HEK293 (cell line): ENCODE results near the gene LUC7L2.

ENCODE experiments used
- CTCF ChIA-PET: fragments of 350-600 bp; formaldehyde crosslinking; extraction: SDS; loops from one replicate; lab custom pipeline; 2021; ENCODE audit warnings: antibody characterized with exemption; lab: Yijun Ruan, JAX
- POLR2A ChIA-PET: fragments of 300-600 bp; formaldehyde crosslinking; extraction: SDS; loops from one replicate; lab custom pipeline; 2020; ENCODE audit warnings: antibody characterized with exemption, inconsistent platforms; lab: Yijun Ruan, JAX
- H3K27ac ChIP-seq: fragments of 200-500 bp; sonication (Bioruptor generic); 2 replicates; pipeline ENCODE4 v1.5.1; 2014; ENCODE audit warnings: low read depth, low read length, control low read depth, inconsistent platforms; ENCODE audit errors: extremely low read depth
- H3K36me3 ChIP-seq, 2 experiments: fragments of 200-500 bp in 1 of 2; sonication (Bioruptor generic) in 1 of 2; 1 replicate in 1 of 2; 2 replicates in 1 of 2; pipeline ENCODE4 v1.5.1; 2014 to 2017; ENCODE audit warnings: inconsistent platforms in 2 of 2, low read length in 2 of 2; ENCODE audit not compliant: control insufficient read depth in 2 of 2, insufficient read depth in 1 of 2
- H3K4me1 ChIP-seq: fragments of 200-500 bp; sonication (Bioruptor generic); 2 replicates; pipeline ENCODE4 v1.5.1; 2014; ENCODE audit warnings: mild to moderate bottlenecking, low read length, inconsistent platforms; ENCODE audit not compliant: control insufficient read depth, insufficient read depth
- H3K4me3 ChIP-seq: 2 replicates; pipeline ENCODE4 v1.5.1; 2011; ENCODE audit warnings: low read depth, mild to moderate bottlenecking, control low read depth, low read length, moderate library complexity
- H3K9me3 ChIP-seq: fragments of 200-500 bp; sonication (Bioruptor generic); 2 replicates; pipeline ENCODE4 v1.5.1; 2014; ENCODE audit warnings: low read depth, low read length, inconsistent platforms; ENCODE audit not compliant: control insufficient read depth, insufficient read depth
- CTCF ChIP-seq: fragments of 450-650 bp; formaldehyde crosslinking; IDR thresholded peaks from 2 replicates; pipeline ENCODE4 v1.5.1; 2016; ENCODE audit warnings: missing biosample characterization, missing genetic modification characterization
- EGR2 ChIP-seq: fragments of 450-650 bp; formaldehyde crosslinking; IDR thresholded peaks from 2 replicates; pipeline ENCODE4 v1.5.1; 2016; ENCODE audit warnings: low read depth, missing biosample characterization, missing genetic modification characterization
- GLIS1 ChIP-seq: fragments of 450-650 bp; formaldehyde crosslinking; IDR thresholded peaks from 2 replicates; pipeline ENCODE4 v1.5.1; 2016; ENCODE audit warnings: missing biosample characterization, missing genetic modification characterization
- ZBTB21 ChIP-seq: fragments of 450-650 bp; formaldehyde crosslinking; IDR thresholded peaks from 2 replicates; pipeline ENCODE4 v1.5.1; 2017; ENCODE audit warnings: missing biosample characterization, missing genetic modification characterization
- ZNF19 ChIP-seq: fragments of 450-650 bp; formaldehyde crosslinking; IDR thresholded peaks from 2 replicates; pipeline ENCODE4; 2016; ENCODE audit warnings: missing biosample characterization, missing genetic modification characterization, low read depth
- ZNF211 ChIP-seq: fragments of 450-650 bp; formaldehyde crosslinking; IDR thresholded peaks from 2 replicates; pipeline ENCODE4 v1.5.1; 2016; ENCODE audit warnings: low read depth, missing biosample characterization, missing genetic modification characterization
- ZNF214 ChIP-seq: fragments of 450-650 bp; formaldehyde crosslinking; IDR thresholded peaks from 2 replicates; pipeline ENCODE4 v1.5.1; 2017; ENCODE audit warnings: missing biosample characterization, mild to moderate bottlenecking, missing genetic modification characterization, borderline replicate concordance
- ZNF266 ChIP-seq: fragments of 450-650 bp; formaldehyde crosslinking; IDR thresholded peaks from 2 replicates; pipeline ENCODE4 v1.5.1; 2016; ENCODE audit warnings: missing biosample characterization, missing genetic modification characterization, low read depth
- ZNF280C ChIP-seq: fragments of 450-650 bp; formaldehyde crosslinking; IDR thresholded peaks from 2 replicates; pipeline ENCODE4 v1.5.1; 2016; ENCODE audit warnings: missing biosample characterization, missing genetic modification characterization
- ZNF341 ChIP-seq: fragments of 450-650 bp; formaldehyde crosslinking; IDR thresholded peaks from 2 replicates; pipeline ENCODE4; 2016; ENCODE audit warnings: low read depth, missing biosample characterization, missing genetic modification characterization
- ZNF350 ChIP-seq: fragments of 450-650 bp; formaldehyde crosslinking; IDR thresholded peaks from 2 replicates; pipeline ENCODE4 v1.5.0; 2017; ENCODE audit warnings: missing biosample characterization, mild to moderate bottlenecking, missing genetic modification characterization
- ZNF366 ChIP-seq: fragments of 450-650 bp; formaldehyde crosslinking; conservative IDR thresholded peaks from 2 replicates; pipeline ENCODE4 v1.5.1; 2016; ENCODE audit warnings: missing biosample characterization, missing genetic modification characterization
- ZNF513 ChIP-seq: fragments of 450-650 bp; IDR thresholded peaks from 2 replicates; pipeline ENCODE4 v1.5.1; 2018; ENCODE audit warnings: missing biosample characterization, missing genetic modification characterization
- ZNF514 ChIP-seq: fragments of 450-650 bp; formaldehyde crosslinking; IDR thresholded peaks from 2 replicates; pipeline ENCODE4 v1.5.1; 2016; ENCODE audit warnings: missing biosample characterization, missing genetic modification characterization
- ZNF529 ChIP-seq: fragments of 450-650 bp; formaldehyde crosslinking; IDR thresholded peaks from 2 replicates; pipeline ENCODE4 v1.5.1; 2017; ENCODE audit warnings: missing genetic modification characterization, missing biosample characterization; ENCODE audit not compliant: insufficient replicate concordance
- ZNF548 ChIP-seq: fragments of 450-650 bp; formaldehyde crosslinking; IDR thresholded peaks from 2 replicates; pipeline ENCODE4 v1.5.1; 2016; ENCODE audit warnings: missing biosample characterization, missing genetic modification characterization
- ZNF624 ChIP-seq: fragments of 450-650 bp; formaldehyde crosslinking; IDR thresholded peaks from 2 replicates; pipeline ENCODE4 v1.5.1; 2017; ENCODE audit warnings: missing biosample characterization, missing genetic modification characterization
- ZNF704 ChIP-seq: fragments of 450-650 bp; formaldehyde crosslinking; IDR thresholded peaks from 2 replicates; pipeline ENCODE4 v1.5.1; 2016; ENCODE audit warnings: missing biosample characterization, missing genetic modification characterization
- TF ChIP-seq, protein P1 (sequence below): fragments of 450-650 bp; formaldehyde crosslinking; IDR thresholded peaks from 2 replicates; pipeline ENCODE4 v1.5.1; 2016; ENCODE audit warnings: missing biosample characterization, missing genetic modification characterization
- TF ChIP-seq, protein P2 (sequence below): fragments of 450-650 bp; formaldehyde crosslinking; IDR thresholded peaks from 2 replicates; pipeline ENCODE4 v1.5.1; 2017; ENCODE audit warnings: missing biosample characterization, missing genetic modification characterization
- TF ChIP-seq, protein P3 (sequence below): fragments of 450-650 bp; formaldehyde crosslinking; IDR thresholded peaks from 2 replicates; pipeline ENCODE4 v1.5.1; 2016; ENCODE audit warnings: missing biosample characterization, missing genetic modification characterization
- TF ChIP-seq, protein P4 (sequence below): fragments of 450-650 bp; formaldehyde crosslinking; IDR thresholded peaks from 2 replicates; pipeline ENCODE4 v1.5.1; 2017; ENCODE audit warnings: missing biosample characterization, missing genetic modification characterization

LUC7L2 gene

DNA sequence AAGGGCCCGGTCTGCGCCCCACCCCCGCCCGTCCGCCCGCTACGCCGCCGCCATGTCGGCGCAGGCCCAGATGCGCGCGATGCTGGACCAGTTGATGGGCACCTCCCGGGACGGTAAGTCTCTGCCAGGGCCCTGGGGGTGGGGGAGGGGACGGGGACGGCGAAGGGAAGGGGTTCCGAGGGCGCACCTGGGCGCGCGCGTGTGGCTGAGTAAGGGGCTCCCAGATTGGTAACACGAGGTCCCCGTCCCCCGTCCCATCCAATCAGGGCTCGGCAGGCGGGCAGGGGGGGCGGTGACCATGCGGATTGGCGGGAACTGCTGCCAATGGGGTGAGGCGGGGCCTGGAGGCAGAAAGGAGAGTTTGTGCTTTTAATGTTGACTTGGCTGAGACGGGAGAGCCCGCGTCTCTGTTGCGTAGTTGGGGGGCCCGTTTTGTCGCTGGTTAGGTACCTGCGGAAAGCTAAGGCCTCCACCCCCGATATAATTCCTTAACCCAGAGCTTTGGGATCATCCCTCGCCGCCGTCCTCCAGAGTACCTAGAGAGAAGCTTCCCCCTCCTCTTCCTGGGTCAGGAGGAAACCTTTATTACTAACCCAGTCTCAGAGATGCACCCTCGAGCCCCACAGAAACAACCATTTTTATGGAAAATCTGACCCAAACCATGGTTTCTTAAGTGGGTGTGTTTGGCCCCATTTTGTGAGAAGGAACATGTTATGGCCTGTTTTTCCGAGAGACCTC is 685 bp downstream of the LUC7L2 start:
- CTCF ChIA-PET: no interaction called here
- peak overlapping the region; percentile 95 for H3K27ac ChIP-seq
- H3K4me1 ChIP-seq: peaks cover 7% of the 10 kb centered on the region; the same call in 1 of the 2 replicates
- TF ChIP-seq ZNF514 (tag by site-specific recombination): no peak
- TF ChIP-seq ZNF19: no peak
- TF ChIP-seq ZNF341 (tag by site-specific recombination): peak; percentile 8; the same call in 1 of the 2 replicates
- TF ChIP-seq, protein P1, sequence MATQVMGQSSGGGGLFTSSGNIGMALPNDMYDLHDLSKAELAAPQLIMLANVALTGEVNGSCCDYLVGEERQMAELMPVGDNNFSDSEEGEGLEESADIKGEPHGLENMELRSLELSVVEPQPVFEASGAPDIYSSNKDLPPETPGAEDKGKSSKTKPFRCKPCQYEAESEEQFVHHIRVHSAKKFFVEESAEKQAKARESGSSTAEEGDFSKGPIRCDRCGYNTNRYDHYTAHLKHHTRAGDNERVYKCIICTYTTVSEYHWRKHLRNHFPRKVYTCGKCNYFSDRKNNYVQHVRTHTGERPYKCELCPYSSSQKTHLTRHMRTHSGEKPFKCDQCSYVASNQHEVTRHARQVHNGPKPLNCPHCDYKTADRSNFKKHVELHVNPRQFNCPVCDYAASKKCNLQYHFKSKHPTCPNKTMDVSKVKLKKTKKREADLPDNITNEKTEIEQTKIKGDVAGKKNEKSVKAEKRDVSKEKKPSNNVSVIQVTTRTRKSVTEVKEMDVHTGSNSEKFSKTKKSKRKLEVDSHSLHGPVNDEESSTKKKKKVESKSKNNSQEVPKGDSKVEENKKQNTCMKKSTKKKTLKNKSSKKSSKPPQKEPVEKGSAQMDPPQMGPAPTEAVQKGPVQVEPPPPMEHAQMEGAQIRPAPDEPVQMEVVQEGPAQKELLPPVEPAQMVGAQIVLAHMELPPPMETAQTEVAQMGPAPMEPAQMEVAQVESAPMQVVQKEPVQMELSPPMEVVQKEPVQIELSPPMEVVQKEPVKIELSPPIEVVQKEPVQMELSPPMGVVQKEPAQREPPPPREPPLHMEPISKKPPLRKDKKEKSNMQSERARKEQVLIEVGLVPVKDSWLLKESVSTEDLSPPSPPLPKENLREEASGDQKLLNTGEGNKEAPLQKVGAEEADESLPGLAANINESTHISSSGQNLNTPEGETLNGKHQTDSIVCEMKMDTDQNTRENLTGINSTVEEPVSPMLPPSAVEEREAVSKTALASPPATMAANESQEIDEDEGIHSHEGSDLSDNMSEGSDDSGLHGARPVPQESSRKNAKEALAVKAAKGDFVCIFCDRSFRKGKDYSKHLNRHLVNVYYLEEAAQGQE (tag by site-specific recombination): no peak
- TF ChIP-seq ZNF366: no peak; the same call in 1 of the 2 replicates
- TF ChIP-seq, protein P2, sequence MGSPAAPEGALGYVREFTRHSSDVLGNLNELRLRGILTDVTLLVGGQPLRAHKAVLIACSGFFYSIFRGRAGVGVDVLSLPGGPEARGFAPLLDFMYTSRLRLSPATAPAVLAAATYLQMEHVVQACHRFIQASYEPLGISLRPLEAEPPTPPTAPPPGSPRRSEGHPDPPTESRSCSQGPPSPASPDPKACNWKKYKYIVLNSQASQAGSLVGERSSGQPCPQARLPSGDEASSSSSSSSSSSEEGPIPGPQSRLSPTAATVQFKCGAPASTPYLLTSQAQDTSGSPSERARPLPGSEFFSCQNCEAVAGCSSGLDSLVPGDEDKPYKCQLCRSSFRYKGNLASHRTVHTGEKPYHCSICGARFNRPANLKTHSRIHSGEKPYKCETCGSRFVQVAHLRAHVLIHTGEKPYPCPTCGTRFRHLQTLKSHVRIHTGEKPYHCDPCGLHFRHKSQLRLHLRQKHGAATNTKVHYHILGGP: no peak
- TF ChIP-seq ZNF513 (tag by site-specific recombination): no peak
- no peak for TF ChIP-seq ZNF211 (tag by site-specific recombination)
- TF ChIP-seq, protein P3, sequence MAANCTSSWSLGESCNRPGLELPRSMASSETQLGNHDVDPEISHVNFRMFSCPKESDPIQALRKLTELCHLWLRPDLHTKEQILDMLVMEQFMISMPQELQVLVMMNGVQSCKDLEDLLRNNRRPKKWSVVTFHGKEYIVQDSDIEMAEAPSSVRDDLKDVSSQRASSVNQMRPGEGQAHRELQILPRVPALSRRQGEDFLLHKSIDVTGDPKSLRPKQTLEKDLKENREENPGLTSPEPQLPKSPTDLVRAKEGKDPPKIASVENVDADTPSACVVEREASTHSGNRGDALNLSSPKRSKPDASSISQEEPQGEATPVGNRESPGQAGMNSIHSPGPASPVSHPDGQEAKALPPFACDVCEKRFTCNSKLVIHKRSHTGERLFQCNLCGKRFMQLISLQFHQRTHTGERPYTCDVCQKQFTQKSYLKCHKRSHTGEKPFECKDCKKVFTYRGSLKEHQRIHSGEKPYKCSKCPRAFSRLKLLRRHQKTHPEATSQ (tag by site-specific recombination): no peak
- no peak for TF ChIP-seq ZNF529 (tag by site-specific recombination)
- TF ChIP-seq, protein P4, sequence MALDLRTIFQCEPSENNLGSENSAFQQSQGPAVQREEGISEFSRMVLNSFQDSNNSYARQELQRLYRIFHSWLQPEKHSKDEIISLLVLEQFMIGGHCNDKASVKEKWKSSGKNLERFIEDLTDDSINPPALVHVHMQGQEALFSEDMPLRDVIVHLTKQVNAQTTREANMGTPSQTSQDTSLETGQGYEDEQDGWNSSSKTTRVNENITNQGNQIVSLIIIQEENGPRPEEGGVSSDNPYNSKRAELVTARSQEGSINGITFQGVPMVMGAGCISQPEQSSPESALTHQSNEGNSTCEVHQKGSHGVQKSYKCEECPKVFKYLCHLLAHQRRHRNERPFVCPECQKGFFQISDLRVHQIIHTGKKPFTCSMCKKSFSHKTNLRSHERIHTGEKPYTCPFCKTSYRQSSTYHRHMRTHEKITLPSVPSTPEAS: no peak
- TF ChIP-seq ZNF266: no peak
- no peak for TF ChIP-seq ZNF548 (tag by site-specific recombination)
- no peak for TF ChIP-seq ZBTB21
- no peak for TF ChIP-seq ZNF624 (tag by site-specific recombination)
- TF ChIP-seq ZNF350 (tag by site-specific recombination): no peak
- TF ChIP-seq ZNF280C (tag by site-specific recombination): no peak
- TF ChIP-seq ZNF214: no peak
- no peak for TF ChIP-seq EGR2 (tag by site-specific recombination)
- no peak for TF ChIP-seq ZNF704 (tag by site-specific recombination)
- TF ChIP-seq GLIS1: peak; percentile 78; the same call in 1 of the 2 replicates
- no peak for TF ChIP-seq CTCF (tag by site-specific recombination)

More for the DNA sequence above, 685 bp downstream of the LUC7L2 start:
- Histone ChIP-seq H3K36me3 (peaks cover 0 to 22% of the 10 kb centered on the region in 2 experiments; a peak in 1 of 3 replicates), H3K4me3 (peak overlapping the region; percentile 74), H3K9me3 (no peaks in the 10 kb centered on the region)
- POLR2A ChIA-PET: interaction anchor here (0.6 to 2.5 kb wide), 12 partner anchors 9 to 817 kb away, joined by 3 to 35 read pairs (median 4); partner anchors contain the start of genes FMC1 and KLRG2
